Measurements from ENCODE around the gene ADD3. TPM values are rescaled to one million over a fixed set of nuclear protein-coding genes. Genes with fewer than 3 reads are reported as not detected.

Gene ADD3
- total and polyA plus RNA-seq, 2 of the 13 experiments (the other 11 are each of a cell fraction or from before 2014, with no cell fraction given) = 44.7 to 57.5 TPM

DNA sequence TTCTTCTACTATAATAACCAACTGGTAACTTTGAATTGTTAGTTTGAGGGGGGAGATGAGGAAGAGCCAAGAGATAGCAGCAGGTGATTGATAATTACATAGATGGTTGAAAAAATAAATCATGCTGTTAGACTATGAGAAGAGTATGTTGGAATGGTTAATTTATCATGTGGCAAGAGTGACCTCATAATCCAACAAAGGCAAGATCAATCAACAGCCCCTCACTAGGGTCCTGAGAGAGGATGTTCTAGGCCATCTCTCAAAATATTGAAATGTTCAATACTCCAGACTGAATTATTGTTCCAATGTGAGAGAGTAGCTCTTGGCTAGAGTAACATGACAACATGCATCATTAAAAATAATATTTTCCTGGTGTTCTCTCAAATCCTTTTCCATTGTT lies 67.9 kb downstream of the ADD3 start:
- no peaks in the 10 kb centered on the region for H4K20me1 ChIP-seq (ENCODE audit: insufficient read depth, low read length)
- ChIA-PET CTCF (ENCODE audit: low intra/inter-chr PET ratio, low total read pairs) (no interaction called here), POLR2A (no interaction called here)
- no peaks in the 10 kb centered on the region for H3K9me3 ChIP-seq (ENCODE audit: low read length)
- H3K4me2 ChIP-seq (ENCODE audit: low read depth, low read length) = no peak overlapping the region
- no peak overlapping the region for H3K4me3 ChIP-seq (replicated peaks in 1 of 3; ENCODE audit: insufficient read depth in 1 of 3, low read depth in 2 of 3, low read length in 3 of 3)
- H3K9ac ChIP-seq (ENCODE audit: insufficient read depth, low read depth, low read length) = no peak overlapping the region
- intact Hi-C loops (cut with micrococcal nuclease; ENCODE audit: unreplicated experiment) = loop anchor here (5.0 kb wide), 1 partner anchor 68 kb away; the partner anchor contains the start of gene ADD3
- TF ChIP-seq KAT8 (CRISPR knock-in tag; IDR thresholded peaks at IDR 0.05) = no peak
- TF ChIP-seq, protein P1, sequence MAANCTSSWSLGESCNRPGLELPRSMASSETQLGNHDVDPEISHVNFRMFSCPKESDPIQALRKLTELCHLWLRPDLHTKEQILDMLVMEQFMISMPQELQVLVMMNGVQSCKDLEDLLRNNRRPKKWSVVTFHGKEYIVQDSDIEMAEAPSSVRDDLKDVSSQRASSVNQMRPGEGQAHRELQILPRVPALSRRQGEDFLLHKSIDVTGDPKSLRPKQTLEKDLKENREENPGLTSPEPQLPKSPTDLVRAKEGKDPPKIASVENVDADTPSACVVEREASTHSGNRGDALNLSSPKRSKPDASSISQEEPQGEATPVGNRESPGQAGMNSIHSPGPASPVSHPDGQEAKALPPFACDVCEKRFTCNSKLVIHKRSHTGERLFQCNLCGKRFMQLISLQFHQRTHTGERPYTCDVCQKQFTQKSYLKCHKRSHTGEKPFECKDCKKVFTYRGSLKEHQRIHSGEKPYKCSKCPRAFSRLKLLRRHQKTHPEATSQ (CRISPR knock-in tag; IDR thresholded peaks at IDR 0.05; ENCODE audit: borderline replicate concordance) = no peak
- TF ChIP-seq ZNF333 (CRISPR knock-in tag; IDR thresholded peaks at IDR 0.05; ENCODE audit: borderline replicate concordance) = no peak
- TF ChIP-seq RXRB (CRISPR knock-in tag; IDR thresholded peaks at IDR 0.05; ENCODE audit: borderline replicate concordance) = no peak
- no peak for TF ChIP-seq AGO1 (IDR thresholded peaks at IDR 0.05; ENCODE audit: low read depth, low read length, poor library complexity, severe bottlenecking)
- no peak for TF ChIP-seq ZNF230 (CRISPR knock-in tag; IDR thresholded peaks at IDR 0.05)
- TF ChIP-seq ZNF354B (CRISPR knock-in tag; IDR thresholded peaks at IDR 0.05) = no peak
- TF ChIP-seq, protein P2, sequence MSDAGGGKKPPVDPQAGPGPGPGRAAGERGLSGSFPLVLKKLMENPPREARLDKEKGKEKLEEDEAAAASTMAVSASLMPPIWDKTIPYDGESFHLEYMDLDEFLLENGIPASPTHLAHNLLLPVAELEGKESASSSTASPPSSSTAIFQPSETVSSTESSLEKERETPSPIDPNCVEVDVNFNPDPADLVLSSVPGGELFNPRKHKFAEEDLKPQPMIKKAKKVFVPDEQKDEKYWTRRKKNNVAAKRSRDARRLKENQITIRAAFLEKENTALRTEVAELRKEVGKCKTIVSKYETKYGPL (CRISPR knock-in tag; IDR thresholded peaks at IDR 0.05) = no peak
- TF ChIP-seq PRMT3 (CRISPR knock-in tag; IDR thresholded peaks at IDR 0.05; ENCODE audit: borderline replicate concordance, low read depth) = no peak
- TF ChIP-seq AKAP8 (CRISPR knock-in tag; IDR thresholded peaks at IDR 0.05) = no peak
- TF ChIP-seq, protein P3, sequence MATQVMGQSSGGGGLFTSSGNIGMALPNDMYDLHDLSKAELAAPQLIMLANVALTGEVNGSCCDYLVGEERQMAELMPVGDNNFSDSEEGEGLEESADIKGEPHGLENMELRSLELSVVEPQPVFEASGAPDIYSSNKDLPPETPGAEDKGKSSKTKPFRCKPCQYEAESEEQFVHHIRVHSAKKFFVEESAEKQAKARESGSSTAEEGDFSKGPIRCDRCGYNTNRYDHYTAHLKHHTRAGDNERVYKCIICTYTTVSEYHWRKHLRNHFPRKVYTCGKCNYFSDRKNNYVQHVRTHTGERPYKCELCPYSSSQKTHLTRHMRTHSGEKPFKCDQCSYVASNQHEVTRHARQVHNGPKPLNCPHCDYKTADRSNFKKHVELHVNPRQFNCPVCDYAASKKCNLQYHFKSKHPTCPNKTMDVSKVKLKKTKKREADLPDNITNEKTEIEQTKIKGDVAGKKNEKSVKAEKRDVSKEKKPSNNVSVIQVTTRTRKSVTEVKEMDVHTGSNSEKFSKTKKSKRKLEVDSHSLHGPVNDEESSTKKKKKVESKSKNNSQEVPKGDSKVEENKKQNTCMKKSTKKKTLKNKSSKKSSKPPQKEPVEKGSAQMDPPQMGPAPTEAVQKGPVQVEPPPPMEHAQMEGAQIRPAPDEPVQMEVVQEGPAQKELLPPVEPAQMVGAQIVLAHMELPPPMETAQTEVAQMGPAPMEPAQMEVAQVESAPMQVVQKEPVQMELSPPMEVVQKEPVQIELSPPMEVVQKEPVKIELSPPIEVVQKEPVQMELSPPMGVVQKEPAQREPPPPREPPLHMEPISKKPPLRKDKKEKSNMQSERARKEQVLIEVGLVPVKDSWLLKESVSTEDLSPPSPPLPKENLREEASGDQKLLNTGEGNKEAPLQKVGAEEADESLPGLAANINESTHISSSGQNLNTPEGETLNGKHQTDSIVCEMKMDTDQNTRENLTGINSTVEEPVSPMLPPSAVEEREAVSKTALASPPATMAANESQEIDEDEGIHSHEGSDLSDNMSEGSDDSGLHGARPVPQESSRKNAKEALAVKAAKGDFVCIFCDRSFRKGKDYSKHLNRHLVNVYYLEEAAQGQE (IDR thresholded peaks at IDR 0.05; ENCODE audit: borderline replicate concordance in 1 of 2, low read depth in 1 of 2, low read length in 2 of 2) = no peak
- TF ChIP-seq THAP11 (CRISPR knock-in tag; IDR thresholded peaks at IDR 0.05) = no peak
- TF ChIP-seq MTA3 (CRISPR knock-in tag; IDR thresholded peaks at IDR 0.05) = no peak
- no peak for TF ChIP-seq AGO2 (optimal IDR thresholded peaks at IDR 0.05; ENCODE audit: low read depth, low read length)
- TF ChIP-seq GATAD2A (CRISPR knock-in tag; IDR thresholded peaks at IDR 0.05) = no peak
- TF ChIP-seq ZNF138 (CRISPR knock-in tag; IDR thresholded peaks at IDR 0.05; ENCODE audit: low read depth) = no peak
- TF ChIP-seq, protein P4, sequence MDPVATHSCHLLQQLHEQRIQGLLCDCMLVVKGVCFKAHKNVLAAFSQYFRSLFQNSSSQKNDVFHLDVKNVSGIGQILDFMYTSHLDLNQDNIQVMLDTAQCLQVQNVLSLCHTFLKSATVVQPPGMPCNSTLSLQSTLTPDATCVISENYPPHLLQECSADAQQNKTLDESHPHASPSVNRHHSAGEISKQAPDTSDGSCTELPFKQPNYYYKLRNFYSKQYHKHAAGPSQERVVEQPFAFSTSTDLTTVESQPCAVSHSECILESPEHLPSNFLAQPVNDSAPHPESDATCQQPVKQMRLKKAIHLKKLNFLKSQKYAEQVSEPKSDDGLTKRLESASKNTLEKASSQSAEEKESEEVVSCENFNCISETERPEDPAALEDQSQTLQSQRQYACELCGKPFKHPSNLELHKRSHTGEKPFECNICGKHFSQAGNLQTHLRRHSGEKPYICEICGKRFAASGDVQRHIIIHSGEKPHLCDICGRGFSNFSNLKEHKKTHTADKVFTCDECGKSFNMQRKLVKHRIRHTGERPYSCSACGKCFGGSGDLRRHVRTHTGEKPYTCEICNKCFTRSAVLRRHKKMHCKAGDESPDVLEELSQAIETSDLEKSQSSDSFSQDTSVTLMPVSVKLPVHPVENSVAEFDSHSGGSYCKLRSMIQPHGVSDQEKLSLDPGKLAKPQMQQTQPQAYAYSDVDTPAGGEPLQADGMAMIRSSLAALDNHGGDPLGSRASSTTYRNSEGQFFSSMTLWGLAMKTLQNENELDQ (CRISPR knock-in tag; IDR thresholded peaks at IDR 0.05; ENCODE audit: borderline replicate concordance) = no peak
- no peak for TF ChIP-seq ZFP82 (CRISPR knock-in tag; IDR thresholded peaks at IDR 0.05; ENCODE audit: borderline replicate concordance)
- no peak for FAIRE-seq
- H3K27ac ChIP-seq (ENCODE audit: extremely low read length, insufficient read depth, low read length) = no peak overlapping the region
- no peak for DNase-seq (ENCODE audit: low spot score)
- H3K79me2 ChIP-seq (ENCODE audit: insufficient read depth, low read length) = peaks cover 7% of the 10 kb centered on the region
- H3K27me3 ChIP-seq (ENCODE audit: control insufficient read depth in 1 of 2, insufficient read depth in 2 of 2, low read length in 2 of 2) = no peaks in the 10 kb centered on the region
- BruUV-seq (replicated peaks) = no TSS peak
- no peak for ATAC-seq
- in situ Hi-C loops (cut with HindIII; ENCODE audit: extremely low pct_ligation_motif_present, low pct_unique_long_range_greater_than_20kb) = no loop called here
- H3K36me3 ChIP-seq (replicated peaks in 1 of 2; ENCODE audit: control insufficient read depth in 1 of 2, insufficient read depth in 2 of 2, low read length in 2 of 2) = no peaks in the 10 kb centered on the region
- peaks cover 62% of the 10 kb centered on the region for H3K4me1 ChIP-seq (ENCODE audit: insufficient read depth, low read length)
- H2AFZ ChIP-seq (ENCODE audit: low read length) = no peak overlapping the region

Data from HepG2 (cell line).